K562 (cell line): ENCODE measurements around the gene GPR108. TPM values are rescaled to one million over a fixed set of nuclear protein-coding genes. Genes with fewer than 3 reads are reported as not detected.

Source experiments
- ARID4B ChIP-seq: sonication (generic); formaldehyde crosslinking; IDR thresholded peaks from 2 replicates; pipeline ENCODE4 v1.8.0; 2022; ENCODE audit warnings: mild to moderate bottlenecking, missing genetic modification reagents
- ELF4 ChIP-seq: fragments of 450-650 bp; formaldehyde crosslinking; IDR thresholded peaks from 2 replicates; pipeline ENCODE4 v1.4.0; 2022; ENCODE audit warnings: missing genetic modification characterization
- ESRRA ChIP-seq: fragments of 450-650 bp; IDR thresholded peaks from 2 replicates; pipeline ENCODE4 v1.6.1; 2014; ENCODE audit warnings: low read depth, mild to moderate bottlenecking, moderate library complexity, borderline replicate concordance
- IRF9 ChIP-seq: fragments of 450-650 bp; IDR thresholded peaks from 2 replicates; pipeline ENCODE4 v1.6.1; 2016; ENCODE audit warnings: missing biosample characterization, missing genetic modification characterization
- SIRT6 ChIP-seq: IDR thresholded peaks from one replicate; pipeline ENCODE4 v1.6.1; 2012; ENCODE audit warnings: low read depth, mild to moderate bottlenecking, control low read depth, inconsistent platforms, low read length, moderate library complexity
- SLC30A9 ChIP-seq: fragments of 250-450 bp; sonication (Bioruptor Pico); IDR thresholded peaks from 2 replicates; pipeline ENCODE4 v1.8.0; 2022; ENCODE audit warnings: mild to moderate bottlenecking, moderate library complexity
- SMAD2 ChIP-seq: fragments of 150-350 bp; IDR thresholded peaks from 2 replicates; pipeline ENCODE4 v1.6.1; 2014; ENCODE audit warnings: low read depth, mild to moderate bottlenecking, low read length
- SMARCE1 ChIP-seq: fragments of 450-650 bp; IDR thresholded peaks from 2 replicates; pipeline ENCODE4 v1.7.1; 2016; ENCODE audit warnings: mild to moderate bottlenecking
- ZBTB11 ChIP-seq, 3 experiments: fragments of 200-800 bp in 1 of 3; fragments of 250-450 bp in 1 of 3; fragments of 450-650 bp in 1 of 3; sonication (Bioruptor Pico) in 1 of 3; sonication (Bioruptor generic) in 1 of 3; formaldehyde crosslinking in 1 of 3; IDR thresholded peaks; 2 replicates each; pipeline versions ENCODE4 v1.6.1 to v1.8.0; 2016 to 2022; ENCODE audit warnings: mild to moderate bottlenecking in 2 of 3, missing genetic modification characterization in 2 of 3, missing compliant biosample characterization in 1 of 3, moderate library complexity in 1 of 3
- ZNF324 ChIP-seq: fragments of 250-450 bp; sonication (Bioruptor Pico); IDR thresholded peaks from 2 replicates; pipeline ENCODE4 v1.4.0; 2020; ENCODE audit warnings: mild to moderate bottlenecking
- ZNF41 ChIP-seq: fragments of 250-450 bp; sonication (Bioruptor Pico); conservative IDR thresholded peaks from 2 replicates; pipeline ENCODE4 v1.4.0; 2020; ENCODE audit warnings: mild to moderate bottlenecking
- polyA plus RNA-seq, 8 experiments: library from polyadenylated mRNA; depleted of rRNA in 4 of 8; stranded (reverse) in 5 of 8; unstranded in 3 of 8; fragments of >200 nt; fragmentation: Nextera tagmentation in 2 of 8; fragmentation: Illumina TruSeq in 1 of 8; extraction: Ambion mirVana in 2 of 8; extraction: Trizol in 1 of 8; gene quantifications; 2 replicates each; pipeline versions ENCODE4 v1.2.1 to v1.2.3, GENCODE V29; 2011 to 2014; ENCODE audit warnings: inconsistent platforms in 1 of 8, missing spikeins in 1 of 8
- total RNA-seq, 7 experiments: library from RNA; depleted of rRNA in 6 of 7; stranded (reverse); fragments of >200 nt in 6 of 7; fragmentation: Illumina TruSeq in 2 of 7; extraction: Trizol in 2 of 7; gene quantifications; 2 replicates each; pipeline versions ENCODE4 v1.2.1 to v1.2.3, GENCODE V29; 2011 to 2021; ENCODE audit warnings: low replicate concordance in 1 of 7
- TF ChIP-seq, protein P1 (sequence below): fragments of 450-650 bp; IDR thresholded peaks from 2 replicates; pipeline ENCODE4 v1.6.1; 2016; ENCODE audit warnings: antibody characterized with exemption
- TF ChIP-seq, protein P2 (sequence below): fragments of 250-450 bp; sonication (Bioruptor Pico); IDR thresholded peaks from 2 replicates; pipeline ENCODE4 v1.5.1; 2021; ENCODE audit warnings: mild to moderate bottlenecking

Gene GPR108
- total and polyA plus RNA-seq, 9 of the 15 experiments (the other 6 are each of a cell fraction or from before 2014, with no cell fraction given), result 2.4 to 33.2 (median 24.4) TPM

DNA sequence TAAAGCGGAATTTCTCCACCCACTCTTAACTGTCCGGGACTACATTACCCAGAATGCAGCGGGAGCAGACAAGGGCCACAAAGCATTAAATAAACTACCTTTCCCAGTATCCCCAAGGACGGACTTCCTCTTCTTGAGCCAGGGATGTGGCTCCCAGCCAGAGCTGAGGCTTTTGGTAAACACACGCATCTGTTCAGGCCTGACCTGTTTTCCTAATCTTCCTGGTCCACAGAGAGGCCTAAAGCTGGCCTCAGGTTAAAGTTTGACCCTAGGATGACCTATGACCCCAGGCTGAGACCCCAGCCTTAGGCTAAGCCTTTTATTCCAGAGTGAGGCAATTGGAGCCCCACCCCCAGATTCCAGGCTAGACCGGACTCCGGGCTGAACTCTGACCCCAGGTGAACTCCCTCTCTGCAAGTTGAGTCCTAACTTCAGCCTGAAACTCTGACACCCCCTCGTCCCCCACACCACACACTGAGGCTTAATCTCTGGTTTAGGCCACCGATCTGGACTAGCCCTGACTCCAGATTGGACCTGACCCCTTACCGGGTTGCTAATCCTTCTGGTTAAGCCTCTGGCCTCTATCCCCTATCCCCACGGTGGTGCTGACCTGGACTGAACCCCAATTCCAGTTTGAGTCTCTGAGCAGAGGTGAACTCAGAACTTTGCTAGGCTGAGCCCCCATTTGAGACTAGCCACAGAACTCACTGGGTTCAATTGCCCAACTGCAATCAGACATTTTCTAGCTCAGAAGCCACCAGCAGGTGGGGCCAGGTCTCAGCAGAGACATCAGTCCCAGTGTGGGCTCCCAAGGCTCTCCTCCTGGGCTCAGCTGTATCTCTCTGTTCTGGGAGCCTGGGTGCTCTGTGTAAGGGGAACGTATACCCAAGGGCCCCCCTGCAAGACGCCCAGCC, 750 bp upstream of the GPR108 start (continued):
- TF ChIP-seq, protein P1, sequence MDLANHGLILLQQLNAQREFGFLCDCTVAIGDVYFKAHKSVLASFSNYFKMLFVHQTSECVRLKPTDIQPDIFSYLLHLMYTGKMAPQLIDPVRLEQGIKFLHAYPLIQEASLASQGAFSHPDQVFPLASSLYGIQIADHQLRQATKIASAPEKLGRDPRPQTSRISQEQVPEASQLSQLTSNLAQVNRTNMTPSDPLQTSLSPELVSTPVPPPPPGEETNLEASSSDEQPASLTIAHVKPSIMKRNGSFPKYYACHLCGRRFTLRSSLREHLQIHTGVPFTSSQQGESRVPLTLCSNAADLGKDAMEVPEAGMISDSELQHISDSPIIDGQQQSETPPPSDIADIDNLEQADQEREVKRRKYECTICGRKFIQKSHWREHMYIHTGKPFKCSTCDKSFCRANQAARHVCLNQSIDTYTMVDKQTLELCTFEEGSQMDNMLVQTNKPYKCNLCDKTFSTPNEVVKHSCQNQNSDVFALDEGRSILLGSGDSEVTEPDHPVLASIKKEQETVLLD, result no peak
- TF ChIP-seq SLC30A9 (CRISPR knock-in tag), result no peak
- no peak; the same call in 1 of the 2 replicates for TF ChIP-seq ELF4 (CRISPR knock-in tag)
- TF ChIP-seq SIRT6, result no peak
- TF ChIP-seq SMAD2, result no peak
- 0 out of 2 replicates have a peak, but pooled peaks have one; percentile 25 for TF ChIP-seq SMARCE1
- no peak for TF ChIP-seq ZBTB11 (CRISPR knock-in tag; IDR thresholded peaks at IDR 0.05)
- TF ChIP-seq ESRRA, result peak; percentile 61
- peak; percentile 53; the same call in 1 of the 2 replicates for TF ChIP-seq ARID4B (CRISPR knock-in tag)
- no peak for TF ChIP-seq ZNF41 (CRISPR knock-in tag)
- TF ChIP-seq ZNF324 (CRISPR knock-in tag), result no peak
- TF ChIP-seq, protein P2, sequence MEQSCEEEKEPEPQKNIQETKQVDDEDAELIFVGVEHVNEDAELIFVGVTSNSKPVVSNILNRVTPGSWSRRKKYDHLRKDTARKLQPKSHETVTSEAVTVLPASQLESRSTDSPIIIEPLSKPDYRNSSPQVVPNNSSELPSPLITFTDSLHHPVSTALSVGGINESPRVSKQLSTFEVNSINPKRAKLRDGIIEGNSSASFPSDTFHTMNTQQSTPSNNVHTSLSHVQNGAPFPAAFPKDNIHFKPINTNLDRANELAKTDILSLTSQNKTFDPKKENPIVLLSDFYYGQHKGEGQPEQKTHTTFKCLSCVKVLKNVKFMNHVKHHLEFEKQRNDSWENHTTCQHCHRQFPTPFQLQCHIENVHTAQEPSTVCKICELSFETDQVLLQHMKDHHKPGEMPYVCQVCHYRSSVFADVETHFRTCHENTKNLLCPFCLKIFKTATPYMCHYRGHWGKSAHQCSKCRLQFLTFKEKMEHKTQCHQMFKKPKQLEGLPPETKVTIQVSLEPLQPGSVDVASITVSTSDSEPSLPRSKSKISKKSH (CRISPR knock-in tag), result no peak
- no peak for TF ChIP-seq IRF9
